Measurements from ENCODE around the gene SKAP1.
"Not testable (repeated sequence)": the region's sequence is repeated elsewhere in the genome, so short reads cannot be mapped to it uniquely, and the experiment has no call there.

The SKAP1 gene

GRCh38 chr17:48445248-48445620 lies 15.2 kb upstream of the SKAP1 start:
- DNase-seq = no peak

- DNase-seq = no peak
Measured at GRCh38 chr17:48444516-48445247, 14.7 kb upstream of the SKAP1 start.

GRCh38 chr17:48443712-48444111 lies 13.7 kb upstream of the SKAP1 start:
- DNase-seq = no peak

GRCh38 chr17:48442819-48443218 lies 12.8 kb upstream of the SKAP1 start:
- no peak for DNase-seq

GRCh38 chr17:48441862-48442261 lies 11.8 kb upstream of the SKAP1 start:
- DNase-seq = no peak

- DNase-seq = no peak
Measured at GRCh38 chr17:48441231-48441711, 11.3 kb upstream of the SKAP1 start.

- no peak for DNase-seq
Measured at GRCh38 chr17:48440669-48441068, 10.7 kb upstream of the SKAP1 start.

GRCh38 chr17:48439875-48440505 lies 10.0 kb upstream of the SKAP1 start:
- no peak for DNase-seq

GRCh38 chr17:48439110-48439850 lies 9.3 kb upstream of the SKAP1 start:
- no peak for DNase-seq

GRCh38 chr17:48438516-48439061 lies 8.6 kb upstream of the SKAP1 start:
- DNase-seq = no peak

GRCh38 chr17:48433896-48434295 lies 3.9 kb upstream of the SKAP1 start:
- no peak for DNase-seq

- DNase-seq = no peak
Measured at GRCh38 chr17:48432820-48433775, 3.1 kb upstream of the SKAP1 start.

GRCh38 chr17:48429156-48429555 lies 858 bp downstream of the SKAP1 start:
- no peak for DNase-seq

GRCh38 chr17:48427598-48427997 lies 2.4 kb downstream of the SKAP1 start:
- no peak for DNase-seq

GRCh38 chr17:48426761-48427500 lies 3.1 kb downstream of the SKAP1 start:
- no peak for DNase-seq

GRCh38 chr17:48426019-48426665 lies 3.9 kb downstream of the SKAP1 start:
- no peak for DNase-seq

- not testable (repeated sequence) for DNase-seq
Measured at GRCh38 chr17:48422060-48422459, 8.0 kb downstream of the SKAP1 start.

- no peak for DNase-seq
Measured at GRCh38 chr17:48420823-48421222, 9.2 kb downstream of the SKAP1 start.

- DNase-seq = no peak
Measured at GRCh38 chr17:48416971-48417370, 13.0 kb downstream of the SKAP1 start.

GRCh38 chr17:48413613-48414405 lies 16.2 kb downstream of the SKAP1 start:
- DNase-seq = no peak

Measured in NCI-H1105 treated with DMSO at 0.1 percent for 48 hours (cell line).